ENCODE results near the gene KIAA1755. TPM values are rescaled to one million over a fixed set of nuclear protein-coding genes. Genes with fewer than 3 reads are reported as not detected.

Gene KIAA1755
- polyA plus RNA-seq, 1 donor from 2014 or later: not detected

- H3K27me3 ChIP-seq (ENCODE audit: insufficient read depth, low read depth, low read length): no peaks in the 10 kb centered on the region
- H2AFZ ChIP-seq (ENCODE audit: low read depth, low read length): no peak overlapping the region
- H4K20me1 ChIP-seq (ENCODE audit: insufficient read depth): no peaks in the 10 kb centered on the region
- H3K36me3 ChIP-seq (ENCODE audit: insufficient read depth, low read length): no peaks in the 10 kb centered on the region
- H3K9me2 ChIP-seq (ENCODE audit: insufficient read depth, low read length): no peaks in the 10 kb centered on the region
- no peak overlapping the region for H3K4me3 ChIP-seq (ENCODE audit: low read length)
- H3K79me2 ChIP-seq (replicated peaks; ENCODE audit: insufficient read depth, low read length): no peaks in the 10 kb centered on the region
- H3F3A ChIP-seq (ENCODE audit: insufficient read depth, low read length, poor library complexity, severe bottlenecking): no peaks in the 10 kb centered on the region
- no peak overlapping the region for H3K4me2 ChIP-seq (ENCODE audit: low read length)
- no peaks in the 10 kb centered on the region for H3K9me3 ChIP-seq (ENCODE audit: low read length)
- H3K27ac ChIP-seq (ENCODE audit: low read length): no peak overlapping the region
- no peak for TF ChIP-seq MXI1 (conservative IDR thresholded peaks at IDR 0.05; ENCODE audit: poor library complexity, severe bottlenecking)
- no peak for TF ChIP-seq SMC3 (conservative IDR thresholded peaks at IDR 0.05; ENCODE audit: poor library complexity)
- TF ChIP-seq REST (IDR thresholded peaks at IDR 0.05; ENCODE audit: borderline replicate concordance): no peak
- no peak for TF ChIP-seq RAD21 (conservative IDR thresholded peaks at IDR 0.05)
- TF ChIP-seq EP300 (conservative IDR thresholded peaks at IDR 0.05; ENCODE audit: poor library complexity, severe bottlenecking): no peak
- no peak for TF ChIP-seq POLR2AphosphoS5 (IDR thresholded peaks at IDR 0.05)
- TF ChIP-seq CTCF (IDR thresholded peaks at IDR 0.05; ENCODE audit: poor library complexity, severe bottlenecking): no peak
- TF ChIP-seq EZH2 (IDR thresholded peaks at IDR 0.05; ENCODE audit: borderline replicate concordance, insufficient read depth, low read length, poor library complexity, severe bottlenecking): no peak
- TF ChIP-seq TAF1 (IDR thresholded peaks at IDR 0.05; ENCODE audit: low read depth): no peak
- no peak overlapping the region for H3K9ac ChIP-seq (ENCODE audit: low read length)
Measured at GRCh38 chr20:38301309-38301708, 40.8 kb upstream of the KIAA1755 start.

GRCh38 chr20:38300438-38300837 lies 39.9 kb upstream of the KIAA1755 start:
- Histone ChIP-seq H3K27ac (ENCODE audit: low read length) (no peak overlapping the region), H3F3A (ENCODE audit: insufficient read depth, low read length, poor library complexity, severe bottlenecking) (no peaks in the 10 kb centered on the region), H3K4me2 (ENCODE audit: low read length) (no peak overlapping the region), H3K79me2 (replicated peaks; ENCODE audit: insufficient read depth, low read length) (no peaks in the 10 kb centered on the region), H4K20me1 (ENCODE audit: insufficient read depth) (no peaks in the 10 kb centered on the region), H3K9me3 (ENCODE audit: low read length) (no peaks in the 10 kb centered on the region), H3K9me2 (ENCODE audit: insufficient read depth, low read length) (no peaks in the 10 kb centered on the region), H3K9ac (ENCODE audit: low read length) (no peak overlapping the region), H3K4me3 (ENCODE audit: low read length) (no peak overlapping the region), H2AFZ (ENCODE audit: low read depth, low read length) (no peak overlapping the region), H3K27me3 (ENCODE audit: insufficient read depth, low read depth, low read length) (no peaks in the 10 kb centered on the region), H3K36me3 (ENCODE audit: insufficient read depth, low read length) (no peaks in the 10 kb centered on the region)
- TF ChIP-seq EP300 (conservative IDR thresholded peaks at IDR 0.05; ENCODE audit: poor library complexity, severe bottlenecking): no peak

- Histone ChIP-seq H3K27ac (ENCODE audit: low read length) (no peak overlapping the region), H2AFZ (ENCODE audit: low read depth, low read length) (no peak overlapping the region), H3K4me2 (ENCODE audit: low read length) (no peak overlapping the region)
Measured at GRCh38 chr20:38299963-38300362, 39.4 kb upstream of the KIAA1755 start.

More at GRCh38 chr20:38299963-38300362, 39.4 kb upstream of the KIAA1755 start:
- no peaks in the 10 kb centered on the region for H3K9me2 ChIP-seq (ENCODE audit: insufficient read depth, low read length)
- H3K27me3 ChIP-seq (ENCODE audit: insufficient read depth, low read depth, low read length): no peaks in the 10 kb centered on the region
- H3K36me3 ChIP-seq (ENCODE audit: insufficient read depth, low read length): no peaks in the 10 kb centered on the region
- H3F3A ChIP-seq (ENCODE audit: insufficient read depth, low read length, poor library complexity, severe bottlenecking): no peaks in the 10 kb centered on the region
- H3K4me3 ChIP-seq (ENCODE audit: low read length): no peak overlapping the region
- no peak for TF ChIP-seq CTCF (IDR thresholded peaks at IDR 0.05; ENCODE audit: poor library complexity, severe bottlenecking)
- no peak for TF ChIP-seq TAF1 (IDR thresholded peaks at IDR 0.05; ENCODE audit: low read depth)
- TF ChIP-seq EZH2 (IDR thresholded peaks at IDR 0.05; ENCODE audit: borderline replicate concordance, insufficient read depth, low read length, poor library complexity, severe bottlenecking): no peak
- H3K9me3 ChIP-seq (ENCODE audit: low read length): no peaks in the 10 kb centered on the region
- H3K9ac ChIP-seq (ENCODE audit: low read length): no peak overlapping the region
- no peaks in the 10 kb centered on the region for H3K79me2 ChIP-seq (replicated peaks; ENCODE audit: insufficient read depth, low read length)
- H4K20me1 ChIP-seq (ENCODE audit: insufficient read depth): no peaks in the 10 kb centered on the region

All from neural cell (in vitro differentiated cells).